HUDEP-2 (cell line): Measurements from ENCODE around the gene DDX39A.
A peak's percentile ranks its signal among the peaks of the same experiment; 100 is the strongest.

ENCODE experiments used
- DNase-seq, 76 experiments: peaks; one replicate each; lab custom pipeline; 2025; ENCODE audit not compliant: unreplicated experiment in 76 of 76; lab: John Stamatoyannopoulos, UW

The DDX39A gene

DNA sequence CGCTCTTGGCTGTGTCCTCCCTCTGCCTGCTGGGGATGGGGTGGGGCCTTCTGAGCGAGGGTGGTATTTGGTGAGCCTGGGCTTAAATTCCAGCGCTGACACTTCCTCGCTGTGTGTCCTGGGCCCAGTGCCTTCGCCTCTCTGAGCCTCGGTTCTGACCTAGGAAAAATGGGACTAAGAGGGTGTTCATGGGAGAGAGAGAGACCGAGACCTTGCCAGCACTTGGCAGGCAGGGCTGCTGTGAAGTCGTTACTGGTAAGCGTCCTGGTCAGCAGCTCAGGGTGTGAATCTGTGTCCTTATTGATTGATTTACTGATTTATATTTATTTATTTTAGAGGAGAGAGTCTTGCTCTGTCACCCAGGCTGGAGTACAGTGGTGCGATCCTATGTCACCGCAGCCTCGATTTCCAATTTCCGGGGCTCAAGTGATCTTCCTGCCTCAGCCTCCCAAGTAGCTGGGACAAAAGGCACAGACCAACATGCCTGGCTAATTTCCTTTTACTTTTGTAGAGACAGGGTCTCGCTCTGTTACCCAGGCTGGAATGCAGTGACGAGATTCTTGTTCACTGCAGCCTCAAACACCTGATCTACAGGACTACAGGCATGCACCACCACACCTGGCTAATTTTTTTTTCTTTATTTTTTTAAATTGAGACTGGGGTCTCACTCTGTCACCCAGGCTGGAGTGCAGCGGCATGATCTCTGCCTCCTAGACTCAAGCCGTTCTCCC is 16.3 kb upstream of the DDX39A start:
- peak in 1 of 76 experiments; percentile 22 for DNase-seq

- peak in 58 of 76 experiments; percentile 16 to 85 (median 51) for DNase-seq
Observed at GRCh38 chr19:14434543-14435319, 15.6 kb upstream of the DDX39A start.

DNA sequence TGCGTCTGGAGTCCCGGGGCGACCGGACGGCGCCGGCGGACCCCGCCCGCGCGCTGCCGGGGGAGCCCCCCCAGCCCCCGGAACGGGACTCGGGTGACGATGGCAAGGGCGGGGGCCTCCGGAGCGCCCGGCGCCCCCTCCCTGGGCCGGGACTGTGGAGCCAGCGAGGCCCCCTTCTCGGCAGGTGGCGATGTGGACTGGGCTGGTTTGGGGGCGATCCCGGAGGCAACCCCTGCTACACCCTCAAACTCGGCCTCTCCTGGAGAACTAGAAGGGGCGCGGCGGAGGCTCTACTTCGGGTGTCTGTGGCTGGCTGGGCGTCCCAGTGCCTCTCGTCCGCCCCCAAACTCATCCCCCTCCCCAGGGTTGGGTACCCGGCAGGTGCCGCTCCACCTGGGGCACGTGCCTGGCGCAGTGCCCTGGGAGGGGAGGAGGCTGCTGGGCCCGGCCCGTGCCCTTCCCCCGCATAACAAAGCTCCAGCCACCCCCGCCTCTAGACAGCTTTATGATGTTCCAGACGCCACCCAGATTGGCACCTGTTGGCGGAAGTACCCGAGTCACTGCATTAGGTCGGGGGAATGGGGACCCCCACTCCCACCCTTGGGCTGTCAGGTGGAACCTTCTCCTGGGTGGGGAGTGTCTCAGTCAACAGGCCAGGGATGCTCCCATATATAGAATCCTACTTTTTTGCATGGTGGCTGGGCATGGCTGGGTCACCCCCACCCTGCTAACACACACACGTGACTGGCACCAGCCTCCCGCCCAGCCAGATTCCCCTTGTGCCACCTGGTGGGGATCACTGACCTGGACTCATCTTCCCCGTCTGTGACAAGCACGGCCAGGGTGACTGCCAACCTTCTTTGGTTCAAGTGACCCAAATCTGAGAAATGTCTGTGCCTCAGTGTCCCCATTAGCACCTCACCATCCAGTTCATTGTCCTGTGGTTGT is 14.7 kb upstream of the DDX39A start:
- peak in 28 of 76 experiments; percentile 3 to 62 (median 30) for DNase-seq

DNA sequence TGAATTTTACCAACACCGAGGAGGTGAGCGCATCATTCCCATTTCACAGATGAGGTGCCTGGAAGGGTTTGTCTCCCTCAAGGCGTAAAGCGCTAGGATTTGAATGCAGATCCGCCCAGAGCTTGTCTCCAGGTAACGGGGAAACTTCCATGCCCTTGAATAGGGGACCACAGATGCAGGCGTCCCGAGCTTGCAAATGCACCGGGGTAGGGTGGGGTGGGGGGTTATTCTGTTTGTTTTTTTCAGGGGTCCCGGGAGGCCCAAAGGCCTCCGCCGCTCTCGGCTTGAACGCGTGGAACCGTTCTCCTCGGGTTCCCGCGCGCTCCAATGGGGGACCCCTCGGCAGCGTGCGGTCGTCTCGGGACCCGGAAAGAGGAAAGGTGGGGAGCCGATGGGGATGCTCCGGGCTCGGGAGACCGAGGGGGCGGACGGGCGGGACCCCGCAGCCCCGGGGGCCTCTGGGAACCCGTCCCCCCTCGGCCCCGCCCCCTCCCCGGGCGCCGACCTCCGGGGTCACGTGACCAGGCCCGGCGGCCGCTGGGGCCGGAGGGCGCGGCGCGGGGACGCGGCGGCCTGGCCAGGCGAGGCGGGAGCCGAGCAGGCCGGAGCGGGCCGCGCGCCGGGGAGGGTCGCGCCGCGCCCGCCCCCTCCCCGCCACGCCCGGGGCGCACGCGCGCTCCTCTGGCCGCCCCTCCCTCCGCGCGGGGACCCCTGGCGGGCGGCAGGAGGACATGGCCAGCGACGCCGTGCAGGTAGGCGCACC is 13.8 kb upstream of the DDX39A start, which contains the start of gene PKN1:
TSS of gene PKN1 (plus strand) at position 516 of the 763 bp plus-strand sequence. CDS start at position 732, 216 bp downstream.
- peak in 40 of 76 experiments; percentile 12 to 72 (median 44) for DNase-seq

GRCh38 chr19:14430712-14431111 is 11.6 kb upstream of the DDX39A start:
- DNase-seq: no peak

DNA sequence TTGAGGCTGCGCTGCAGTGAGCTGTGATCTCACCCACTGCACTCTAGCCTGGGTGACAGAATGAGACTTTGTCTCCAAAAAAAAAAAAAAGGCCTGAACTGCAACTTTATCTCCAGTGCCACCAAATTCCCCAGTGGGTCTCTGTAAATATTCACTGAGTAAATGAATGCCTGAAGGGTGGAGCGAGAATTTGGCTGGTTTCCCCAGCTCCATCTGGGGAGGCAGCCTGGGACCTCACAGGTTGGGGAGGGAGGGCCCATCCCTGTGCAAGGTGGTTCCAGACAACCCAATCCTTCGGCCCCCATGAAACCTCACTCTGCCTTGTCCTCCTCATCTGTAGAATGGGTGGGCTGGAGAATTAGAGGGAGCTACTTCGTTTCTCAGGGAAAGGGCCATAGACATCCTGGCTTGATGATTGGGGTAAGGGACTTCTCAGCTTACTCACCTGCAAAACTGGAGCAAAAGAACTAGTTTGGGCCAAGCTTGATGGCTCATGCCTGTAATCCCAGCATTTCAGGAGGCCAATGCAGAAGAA is 9.8 kb upstream of the DDX39A start:
- DNase-seq: no peak

DNA sequence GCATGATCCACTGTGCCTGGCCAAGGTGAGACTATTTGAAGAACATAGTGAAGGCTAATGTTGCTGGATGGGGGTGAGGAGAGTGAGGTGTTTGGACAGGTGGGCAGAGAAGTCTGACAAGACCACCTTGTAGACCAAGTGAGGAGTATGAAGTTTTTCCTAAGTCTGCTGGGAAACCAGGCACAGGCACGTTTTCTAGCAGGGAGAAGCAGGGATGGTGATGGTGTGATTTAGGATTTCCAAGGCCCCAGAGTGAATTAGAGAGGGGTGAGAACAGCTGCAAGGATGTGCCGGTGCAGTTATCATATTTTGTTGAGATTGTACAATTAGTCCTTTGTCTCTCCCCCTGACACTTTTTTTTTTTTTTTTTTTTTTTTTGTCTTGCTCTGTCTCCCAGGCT is 8.3 kb upstream of the DDX39A start:
- DNase-seq: no peak

DNA sequence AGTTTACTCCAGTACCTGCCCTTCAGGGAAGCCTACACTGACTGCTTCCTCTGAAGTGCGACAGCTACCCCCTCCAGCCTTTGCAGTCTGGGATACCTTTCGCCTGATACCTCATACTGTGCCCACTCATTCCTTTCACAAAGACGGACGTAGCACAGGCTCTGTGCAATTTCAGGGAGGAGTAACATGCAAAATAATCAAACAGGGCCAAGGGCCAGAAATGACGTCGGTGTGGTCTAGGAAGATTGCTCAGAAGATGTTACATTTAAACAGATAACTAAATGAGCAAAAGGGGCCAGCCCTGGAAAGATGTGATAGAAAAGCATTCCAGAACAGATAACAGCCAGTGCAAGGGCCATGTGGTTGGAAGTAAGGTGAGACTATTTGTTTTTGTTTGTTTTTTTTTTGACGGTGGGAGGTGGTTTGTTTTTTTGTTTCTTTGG is 6.6 kb upstream of the DDX39A start:
- DNase-seq: peak in 65 of 76 experiments; percentile 27 to 83 (median 64)

- DNase-seq: peak in 10 of 76 experiments; percentile 52 to 87 (median 74)
Observed at GRCh38 chr19:14418856-14419105, 360 bp downstream of the DDX39A start.

GRCh38 chr19:14416817-14417231 is 2.3 kb downstream of the DDX39A start:
- no peak for DNase-seq

GRCh38 chr19:14414926-14415690 is 4.0 kb downstream of the DDX39A start:
- DNase-seq: no peak

DNA sequence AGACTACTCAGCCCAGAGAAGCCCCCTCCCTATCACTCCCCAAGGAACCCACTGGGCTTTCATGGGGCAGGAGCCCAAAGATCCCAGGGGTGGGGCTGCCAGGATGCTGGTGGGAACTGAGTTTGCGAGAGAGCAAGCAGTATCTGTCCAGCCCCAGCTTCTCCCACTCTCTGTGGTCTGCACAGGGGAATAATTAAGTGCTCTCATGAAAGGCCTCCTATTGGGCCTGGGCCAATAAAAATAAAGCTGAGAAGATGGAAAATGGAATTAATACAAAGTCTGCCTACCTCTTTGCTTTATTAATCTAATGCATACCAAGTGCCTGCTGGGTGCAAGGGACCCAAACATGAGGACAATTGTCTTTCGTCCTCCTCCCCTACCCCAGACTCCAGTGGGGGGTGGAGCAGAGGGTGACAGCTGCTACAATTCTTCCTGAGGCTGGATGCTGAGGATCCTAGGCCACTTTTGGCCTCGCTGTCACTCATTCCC is 5.4 kb downstream of the DDX39A start:
- DNase-seq: no peak

- DNase-seq: no peak
Observed at GRCh38 chr19:14412996-14413692, 6.0 kb downstream of the DDX39A start.

- no peak for DNase-seq
Observed at GRCh38 chr19:14412324-14412995, 6.7 kb downstream of the DDX39A start.

- no peak for DNase-seq
Observed at GRCh38 chr19:14411938-14412245, 7.2 kb downstream of the DDX39A start.

DNA sequence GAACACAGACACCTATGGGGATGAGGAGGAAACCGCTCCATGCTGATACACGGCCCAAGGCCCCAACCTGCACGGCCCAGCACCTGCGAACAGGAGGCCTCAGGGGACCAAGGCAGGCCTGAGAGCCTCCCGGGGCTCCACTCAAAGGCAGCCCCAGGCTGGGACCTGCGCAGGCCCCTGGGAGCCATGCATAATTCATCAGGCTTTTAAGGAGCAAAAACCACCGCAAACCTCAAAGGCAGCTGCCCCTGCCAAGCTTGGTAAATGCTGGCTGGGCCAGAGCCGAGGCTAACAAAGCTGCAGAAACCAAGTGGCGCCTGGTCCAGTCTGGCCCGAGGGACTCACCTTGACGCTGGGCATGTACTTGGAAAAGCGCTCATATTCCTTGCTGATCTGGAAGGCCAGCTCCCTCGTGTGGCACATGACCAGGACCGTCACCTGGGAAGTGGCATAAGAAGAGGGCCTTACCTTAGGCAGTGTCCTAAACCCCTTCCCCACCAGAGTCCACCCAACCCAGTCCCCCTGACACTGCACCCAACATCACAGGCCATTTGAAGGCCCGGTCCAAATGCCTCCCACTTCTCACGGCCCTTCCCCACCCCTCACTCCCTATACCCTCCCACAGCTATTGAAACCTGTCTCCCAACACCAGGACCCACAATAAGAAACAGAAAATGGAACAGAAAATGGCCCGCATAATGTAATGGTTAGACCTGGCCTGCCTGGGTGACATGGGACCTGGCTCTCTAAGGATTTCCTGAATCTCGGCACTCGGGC is 7.8 kb downstream of the DDX39A start:
- no peak for DNase-seq
